ENCODE measurements around the gene OS9.

DNA sequence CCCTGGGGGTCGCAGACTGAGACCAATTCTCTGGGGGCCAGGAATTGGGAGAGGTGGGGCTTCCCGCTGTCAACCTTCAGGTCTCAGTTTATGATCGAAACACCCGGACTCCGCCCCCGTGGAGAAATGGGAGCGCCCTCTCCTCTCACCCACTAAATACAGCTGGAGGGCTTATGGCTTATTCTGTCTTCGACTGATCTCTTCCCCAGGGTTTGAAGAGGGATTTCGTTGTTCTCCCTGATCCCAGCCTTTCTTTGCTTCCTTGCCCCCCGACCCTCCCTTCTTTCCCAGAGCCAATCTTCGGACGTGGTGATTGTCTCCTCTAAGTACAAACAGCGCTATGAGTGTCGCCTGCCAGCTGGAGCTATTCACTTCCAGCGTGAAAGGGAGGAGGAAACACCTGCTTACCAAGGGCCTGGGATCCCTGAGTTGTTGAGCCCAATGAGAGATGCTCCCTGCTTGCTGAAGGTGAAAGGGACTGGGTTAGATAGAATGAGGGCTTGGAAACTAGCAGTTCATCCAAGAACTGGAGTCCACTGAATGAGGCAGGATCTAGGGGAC, 607 bp downstream of the OS9 start:
- TF ChIP-seq, protein P1, sequence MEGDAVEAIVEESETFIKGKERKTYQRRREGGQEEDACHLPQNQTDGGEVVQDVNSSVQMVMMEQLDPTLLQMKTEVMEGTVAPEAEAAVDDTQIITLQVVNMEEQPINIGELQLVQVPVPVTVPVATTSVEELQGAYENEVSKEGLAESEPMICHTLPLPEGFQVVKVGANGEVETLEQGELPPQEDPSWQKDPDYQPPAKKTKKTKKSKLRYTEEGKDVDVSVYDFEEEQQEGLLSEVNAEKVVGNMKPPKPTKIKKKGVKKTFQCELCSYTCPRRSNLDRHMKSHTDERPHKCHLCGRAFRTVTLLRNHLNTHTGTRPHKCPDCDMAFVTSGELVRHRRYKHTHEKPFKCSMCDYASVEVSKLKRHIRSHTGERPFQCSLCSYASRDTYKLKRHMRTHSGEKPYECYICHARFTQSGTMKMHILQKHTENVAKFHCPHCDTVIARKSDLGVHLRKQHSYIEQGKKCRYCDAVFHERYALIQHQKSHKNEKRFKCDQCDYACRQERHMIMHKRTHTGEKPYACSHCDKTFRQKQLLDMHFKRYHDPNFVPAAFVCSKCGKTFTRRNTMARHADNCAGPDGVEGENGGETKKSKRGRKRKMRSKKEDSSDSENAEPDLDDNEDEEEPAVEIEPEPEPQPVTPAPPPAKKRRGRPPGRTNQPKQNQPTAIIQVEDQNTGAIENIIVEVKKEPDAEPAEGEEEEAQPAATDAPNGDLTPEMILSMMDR (IDR thresholded peaks at IDR 0.05; ENCODE audit: low read depth, low read length, missing input control) = no peak
- TF ChIP-seq SP1 (IDR thresholded peaks at IDR 0.05) = no peak
- TF ChIP-seq EGR1 (IDR thresholded peaks at IDR 0.05; ENCODE audit: low read depth in 2 of 2) = no peak
- no peak for TF ChIP-seq REST (IDR thresholded peaks at IDR 0.05)
- TF ChIP-seq GABPA (IDR thresholded peaks at IDR 0.05 in 1 of 2, conservative IDR thresholded peaks at IDR 0.05 in 1 of 2) = no peak
- no peak for TF ChIP-seq YY1 (IDR thresholded peaks at IDR 0.05)
- no peak for TF ChIP-seq RAD21 (IDR thresholded peaks at IDR 0.05)
- no peak for TF ChIP-seq MAX (IDR thresholded peaks at IDR 0.05)
- no peak for TF ChIP-seq NR2F2 (IDR thresholded peaks at IDR 0.05)
